KMS-11 (cell line): ENCODE results near the gene RAP1GAP2.
A peak's percentile ranks its signal among the peaks of the same experiment; 100 is the strongest.
"Not testable (repeated sequence)": the region's sequence is repeated elsewhere in the genome, so short reads cannot be mapped to it uniquely, and the experiment has no call there.

Source experiments
- H2AFZ ChIP-seq: fragments of 200-600 bp; sonication (generic); 2 replicates; pipeline ENCODE4 v1.6.1; 2016; ENCODE audit warnings: antibody characterized with exemption, mixed run types, low read depth
- H3K27ac ChIP-seq: fragments of 200-600 bp; sonication (generic); 2 replicates; pipeline ENCODE4 v1.6.1; 2016; ENCODE audit warnings: mild to moderate bottlenecking, mixed run types
- H3K27me3 ChIP-seq: fragments of 200-600 bp; sonication (generic); 2 replicates; pipeline ENCODE4 v1.6.1; 2017; ENCODE audit warnings: mild to moderate bottlenecking, low read depth, mixed run types, moderate library complexity; ENCODE audit not compliant: insufficient read depth
- H3K36me3 ChIP-seq: fragments of 200-600 bp; sonication (generic); 2 replicates; pipeline ENCODE4 v1.6.1; 2017; ENCODE audit warnings: mild to moderate bottlenecking, mixed run types; ENCODE audit not compliant: insufficient read depth
- H3K4me1 ChIP-seq: fragments of 200-600 bp; sonication (generic); 2 replicates; pipeline ENCODE4 v1.6.1; 2016; ENCODE audit warnings: mild to moderate bottlenecking, low read depth, mixed run types; ENCODE audit not compliant: poor library complexity, severe bottlenecking
- H3K4me2 ChIP-seq: fragments of 200-600 bp; sonication (generic); 2 replicates; pipeline ENCODE4 v1.7.0; 2016; ENCODE audit warnings: mild to moderate bottlenecking, mixed run types
- H3K4me3 ChIP-seq: fragments of 200-600 bp; sonication (generic); IDR thresholded peaks from 2 replicates; pipeline ENCODE4 v1.6.1; 2017; ENCODE audit warnings: low read depth, low read length, mixed read lengths; ENCODE audit not compliant: insufficient read depth
- H3K79me2 ChIP-seq: fragments of 200-600 bp; sonication (generic); 2 replicates; pipeline ENCODE4 v1.6.1; 2016; ENCODE audit warnings: low read depth, mixed run types; ENCODE audit not compliant: insufficient read depth
- H3K9ac ChIP-seq: fragments of 200-600 bp; sonication (generic); 2 replicates; pipeline ENCODE4 v1.6.1; 2016; ENCODE audit warnings: mild to moderate bottlenecking, mixed run types
- H4K20me1 ChIP-seq: fragments of 200-600 bp; sonication (generic); 2 replicates; pipeline ENCODE4 v1.6.1; 2016; ENCODE audit warnings: mild to moderate bottlenecking, mixed run types; ENCODE audit not compliant: insufficient read depth
- CTCF ChIP-seq: fragments of 200-600 bp; sonication (generic); conservative IDR thresholded peaks from 2 replicates; pipeline ENCODE4 v1.6.1; 2017; ENCODE audit warnings: low read depth, mild to moderate bottlenecking, antibody characterized with exemption, low read length, moderate library complexity, mixed read lengths

RAP1GAP2 gene

GRCh38 chr17:2814049-2814448 is 17.8 kb downstream of the RAP1GAP2 start:
- Histone ChIP-seq H3K4me3 (no peak overlapping the region), H3K4me2 (peak overlapping the region; percentile 62), H3K79me2 (no peaks in the 10 kb centered on the region), H3K27me3 (peaks cover 13% of the 10 kb centered on the region; the same call in 1 of the 2 replicates), H4K20me1 (no peaks in the 10 kb centered on the region), H3K36me3 (no peaks in the 10 kb centered on the region), H3K9ac (no peak overlapping the region), H3K4me1 (peaks cover 19% of the 10 kb centered on the region), H3K27ac (no peak overlapping the region), H2AFZ (peak overlapping the region; percentile 34; the same call in 1 of the 2 replicates)
- TF ChIP-seq CTCF, result no peak

- Histone ChIP-seq H3K27me3 (peaks cover 16% of the 10 kb centered on the region; the same call in 1 of the 2 replicates), H2AFZ (peak overlapping the region; percentile 34), H3K36me3 (no peaks in the 10 kb centered on the region), H3K4me2 (peak overlapping the region; percentile 62), H4K20me1 (no peaks in the 10 kb centered on the region), H3K4me3 (no peak overlapping the region), H3K27ac (no peak overlapping the region), H3K4me1 (peaks cover 19% of the 10 kb centered on the region), H3K9ac (no peak overlapping the region), H3K79me2 (no peaks in the 10 kb centered on the region)
- no peak for TF ChIP-seq CTCF
Observed at GRCh38 chr17:2814481-2815341, 18.5 kb downstream of the RAP1GAP2 start.

GRCh38 chr17:2815781-2816185 is 19.5 kb downstream of the RAP1GAP2 start:
- Histone ChIP-seq H4K20me1 (no peaks in the 10 kb centered on the region), H3K79me2 (no peaks in the 10 kb centered on the region), H2AFZ (no peak overlapping the region), H3K4me3 (no peak overlapping the region), H3K4me1 (peaks cover 19% of the 10 kb centered on the region), H3K27me3 (peaks cover 16% of the 10 kb centered on the region; the same call in 1 of the 2 replicates), H3K9ac (no peak overlapping the region), H3K27ac (no peak overlapping the region), H3K4me2 (no peak overlapping the region), H3K36me3 (no peaks in the 10 kb centered on the region)
- TF ChIP-seq CTCF, result no peak

- TF ChIP-seq CTCF, result no peak
- H3K27me3 ChIP-seq, result peaks cover 11% of the 10 kb centered on the region; the same call in 1 of the 2 replicates
- H3K4me3 ChIP-seq, result no peak overlapping the region
- peaks cover 19% of the 10 kb centered on the region for H3K4me1 ChIP-seq
- no peak overlapping the region for H3K4me2 ChIP-seq
- no peak overlapping the region for H2AFZ ChIP-seq
- H3K36me3 ChIP-seq, result no peaks in the 10 kb centered on the region
- no peak overlapping the region for H3K9ac ChIP-seq
- H3K79me2 ChIP-seq, result no peaks in the 10 kb centered on the region
- H3K27ac ChIP-seq, result no peak overlapping the region
- no peaks in the 10 kb centered on the region for H4K20me1 ChIP-seq
Observed at GRCh38 chr17:2816688-2817087, 20.4 kb downstream of the RAP1GAP2 start.

- not testable (repeated sequence) for H3K79me2 ChIP-seq, H3K27ac ChIP-seq, H3K27me3 ChIP-seq, H3K4me3 ChIP-seq, H3K4me2 ChIP-seq, H3K36me3 ChIP-seq, H3K9ac ChIP-seq, H4K20me1 ChIP-seq, H2AFZ ChIP-seq
- peaks cover 14% of the 10 kb centered on the region for H3K4me1 ChIP-seq
Observed at GRCh38 chr17:2819294-2819693, 23.1 kb downstream of the RAP1GAP2 start.
